A549 (cell line): ENCODE data around the gene HDAC7. TPM values are rescaled to one million over a fixed set of nuclear protein-coding genes. Genes with fewer than 3 reads are reported as not detected.
A peak's percentile ranks its signal among the peaks of the same experiment; 100 is the strongest.

Source experiments
- ATAC-seq, 2 experiments: fragments of 200-7000 bp in 1 of 2; fragments of >200 bp in 1 of 2; cut with Nextera tagmentation in 1 of 2; cut with Tn5 transposase in 1 of 2; 3 replicates each; pipeline versions ENCODE4 v1.8.0 to v1.9.1; 2018 to 2020; ENCODE audit warnings: mild to moderate bottlenecking in 1 of 2, moderate library complexity in 1 of 2
- CTCF ChIA-PET: fragments of 300-600 bp; sonication (Branson Sonifier 250); formaldehyde crosslinking; extraction: SDS; loops from one replicate; lab custom pipeline; 2021; ENCODE audit warnings: antibody characterized with exemption, inconsistent platforms; lab: Yijun Ruan, JAX
- POLR2A ChIA-PET: fragments of 350-600 bp; formaldehyde crosslinking; extraction: SDS; loops from one replicate; lab custom pipeline; 2021; ENCODE audit warnings: antibody characterized with exemption, inconsistent platforms; lab: Yijun Ruan, JAX
- DNase-seq, 2 experiments: peaks; one replicate each; pipeline versions ENCODE4 v3.0.0 to v3.0.0-alpha.2; 2011 to 2016; ENCODE audit warnings: low read depth in 1 of 2, low spot score in 1 of 2
- FAIRE-seq: peaks from 2 replicates; lab custom pipeline; 2011; peaks lifted over from hg19 to GRCh38; lab: Jason Lieb, UNC
- H3K27ac ChIP-seq, 2 experiments: fragments of >200 bp; sonication (Bioruptor Twin); formaldehyde crosslinking; 3 replicates each; pipeline ENCODE4 v1.5.1; 2016 to 2017
- H3K4me1 ChIP-seq: fragments of >200 bp; sonication (Bioruptor Twin); formaldehyde crosslinking; 3 replicates; pipeline ENCODE4 v1.6.1; 2016
- H3K4me2 ChIP-seq: fragments of >200 bp; sonication (Bioruptor Twin); formaldehyde crosslinking; 3 replicates; pipeline ENCODE4 v1.6.1; 2016
- H3K4me3 ChIP-seq: fragments of >200 bp; sonication (Bioruptor Twin); formaldehyde crosslinking; 3 replicates; pipeline ENCODE4 v1.5.1; 2016
- H3K9me3 ChIP-seq: fragments of >200 bp; sonication (Bioruptor Twin); formaldehyde crosslinking; 3 replicates; pipeline ENCODE4 v1.6.1; 2016
- CEBPB ChIP-seq, 2 experiments: fragments of >200 bp in 1 of 2; sonication (Bioruptor Twin) in 1 of 2; formaldehyde crosslinking in 1 of 2; IDR thresholded peaks; 2 replicates each; pipeline ENCODE4 v1.6.1; 2012 to 2016
- CHD2 ChIP-seq: fragments of 150-350 bp; IDR thresholded peaks from 2 replicates; pipeline ENCODE4 v1.6.1; 2014; ENCODE audit warnings: low read length; ENCODE audit not compliant: partially characterized antibody
- EHF ChIP-seq: fragments of 250-450 bp; sonication (Bioruptor Pico); IDR thresholded peaks from 2 replicates; pipeline ENCODE4 v1.5.0; 2020; ENCODE audit warnings: mild to moderate bottlenecking
- EHMT2 ChIP-seq: fragments of 200-600 bp; sonication (generic); IDR thresholded peaks from 2 replicates; pipeline ENCODE4 v1.6.1; 2016; ENCODE audit warnings: antibody characterized with exemption, low read depth, mild to moderate bottlenecking, moderate library complexity
- HDAC2 ChIP-seq: fragments of 200-600 bp; sonication (generic); IDR thresholded peaks from 2 replicates; pipeline ENCODE4 v1.6.1; 2016
- HMGXB4 ChIP-seq: fragments of 250-450 bp; sonication (Bioruptor Pico); IDR thresholded peaks from 2 replicates; pipeline ENCODE4 v1.5.0; 2021; ENCODE audit warnings: mild to moderate bottlenecking, moderate library complexity, borderline replicate concordance
- HOXB13 ChIP-seq: fragments of 250-450 bp; sonication (Bioruptor Pico); IDR thresholded peaks from 2 replicates; pipeline ENCODE4 v1.5.0; 2020; ENCODE audit warnings: low read depth, mild to moderate bottlenecking, moderate library complexity
- HOXB5 ChIP-seq: fragments of 250-450 bp; sonication (Bioruptor Pico); IDR thresholded peaks from 2 replicates; pipeline ENCODE4 v1.5.0; 2020; ENCODE audit warnings: mild to moderate bottlenecking, moderate library complexity
- JUNB ChIP-seq: fragments of >200 bp; sonication (Bioruptor Twin); formaldehyde crosslinking; IDR thresholded peaks from 2 replicates; pipeline ENCODE4 v1.6.1; 2016
- MYC ChIP-seq: IDR thresholded peaks from 2 replicates; pipeline ENCODE4 v1.6.1; 2012; ENCODE audit warnings: mild to moderate bottlenecking, inconsistent platforms, low read length, improper control_type of control experiment, borderline replicate concordance
- NFE2L2 ChIP-seq: fragments of 150-350 bp; conservative IDR thresholded peaks from 2 replicates; pipeline ENCODE4 v1.6.1; 2014; ENCODE audit warnings: low read length
- PBX3 ChIP-seq: IDR thresholded peaks from 2 replicates; pipeline ENCODE4 v1.6.1; 2012
- PHF8 ChIP-seq: fragments of 200-600 bp; sonication (generic); IDR thresholded peaks from 2 replicates; pipeline ENCODE4 v1.6.1; 2016; ENCODE audit warnings: low read depth, mild to moderate bottlenecking, antibody characterized with exemption, moderate library complexity, borderline replicate concordance
- POLR2A ChIP-seq: IDR thresholded peaks from 2 replicates; pipeline ENCODE4 v1.6.1; 2012; ENCODE audit warnings: mild to moderate bottlenecking, low read length
- RAD21 ChIP-seq, 2 experiments: fragments of >200 bp in 1 of 2; sonication (Bioruptor Twin) in 1 of 2; formaldehyde crosslinking in 1 of 2; IDR thresholded peaks in 1 of 2; conservative IDR thresholded peaks in 1 of 2; 2 replicates in 1 of 2; 3 replicates in 1 of 2; pipeline ENCODE4 v1.6.1; 2012 to 2018; ENCODE audit warnings: inconsistent platforms in 1 of 2
- RCOR1 ChIP-seq: fragments of 150-350 bp; IDR thresholded peaks from 2 replicates; pipeline ENCODE4 v1.6.1; 2014; ENCODE audit warnings: antibody characterized with exemption, low read length, low read depth
- RNF2 ChIP-seq: fragments of 200-600 bp; sonication (generic); IDR thresholded peaks from 2 replicates; pipeline ENCODE4 v1.6.1; 2016; ENCODE audit warnings: low read depth, mild to moderate bottlenecking, antibody characterized with exemption, moderate library complexity, borderline replicate concordance
- USF2 ChIP-seq: fragments of 450-650 bp; IDR thresholded peaks from 2 replicates; pipeline ENCODE4 v1.6.1; 2014; ENCODE audit warnings: antibody characterized with exemption
- WGBS: methylation state at CpG from one replicate; pipeline ENCODE4 v1.1.6; 2017; ENCODE audit errors: missing lambda C conversion rate; 5-methylcytosine and 5-hydroxymethylcytosine counted together
- polyA plus RNA-seq, 4 experiments: library from polyadenylated mRNA; depleted of rRNA in 3 of 4; stranded (reverse); fragments of >200 nt; fragmentation: RNase III in 1 of 4; extraction: RNeasy Plus Mini Kit Qiagen cat#74134 plus additional on column Dnase treatment in 1 of 4; gene quantifications; 2 replicates in 3 of 4; 3 replicates in 1 of 4; pipeline ENCODE4 v1.2.3, GENCODE V29; 2011 to 2017

The HDAC7 gene
- polyA plus RNA-seq, 2 of the 4 experiments (the other 2 are of a cell fraction): 17.2 to 36.0 TPM

GRCh38 chr12:47804171-47804570, 15.5 kb downstream of the HDAC7 start:
- Histone ChIP-seq H3K9me3 (no peaks in the 10 kb centered on the region), H3K27ac (no peak overlapping the region), H3K4me1 (peaks cover 25% of the 10 kb centered on the region), H3K4me3 (no peak overlapping the region), H3K4me2 (no peak overlapping the region)
- no peak for TF ChIP-seq CHD2
- TF ChIP-seq HOXB5 (CRISPR knock-in tag): no peak
- no peak for TF ChIP-seq HOXB13 (CRISPR knock-in tag)
- TF ChIP-seq EHF (CRISPR knock-in tag): no peak
- TF ChIP-seq PHF8: no peak
- no peak for TF ChIP-seq RCOR1
- no peak for TF ChIP-seq RNF2
- TF ChIP-seq HDAC2: no peak
- TF ChIP-seq NFE2L2: no peak
- no peak for TF ChIP-seq CEBPB (IDR thresholded peaks at IDR 0.05)
- FAIRE-seq (no peak), ATAC-seq (no peak), DNase-seq (no peak)
- ChIA-PET CTCF (interaction anchor here (0.9 to 59.0 kb wide), 5 partner anchors 10 to 36 kb away, joined by 3 to 1532 read pairs (median 6); no protein-coding TSS in a partner anchor), POLR2A (no interaction called here)
- WGBS: 92% methylated on average over 8 of the region's 8 CpGs

- 92% methylated on average over 12 of the region's 12 CpGs for WGBS
- FAIRE-seq: no peak
- no peak overlapping the region for H3K4me3 ChIP-seq
- POLR2A ChIA-PET: no interaction called here
- no peak overlapping the region; a peak in 1 of 6 replicates for H3K27ac ChIP-seq
- TF ChIP-seq EHMT2: no peak
- TF ChIP-seq RAD21 (conservative IDR thresholded peaks at IDR 0.05 in 1 of 2, IDR thresholded peaks at IDR 0.05 in 1 of 2): no peak
- TF ChIP-seq PBX3: no peak
- no peak for TF ChIP-seq MYC
- TF ChIP-seq JUNB: no peak
- TF ChIP-seq HOXB5 (CRISPR knock-in tag): no peak
- TF ChIP-seq HMGXB4 (CRISPR knock-in tag): no peak
- TF ChIP-seq, all 56 proteins: peak for 0
- Histone ChIP-seq H3K9me3 (no peaks in the 10 kb centered on the region), H3K4me2 (no peak overlapping the region), H3K4me1 (peaks cover 17% of the 10 kb centered on the region)
- ATAC-seq: no peak
- CTCF ChIA-PET: interaction anchor here (1.9 to 59.0 kb wide), 3 partner anchors 9 to 36 kb away, joined by 5 to 1532 read pairs (median 6); no protein-coding TSS in a partner anchor
- DNase-seq: no peak
Observed at GRCh38 chr12:47803191-47803875, 16.4 kb downstream of the HDAC7 start.

- Histone ChIP-seq H3K9me3 (no peaks in the 10 kb centered on the region), H3K27ac (peak overlapping the region in 1 of 2 experiments; percentile 30; a peak in 1 of 6 replicates), H3K4me2 (no peak overlapping the region), H3K4me3 (no peak overlapping the region), H3K4me1 (peaks cover 12% of the 10 kb centered on the region; the same call in 2 of the 3 replicates)
- ATAC-seq (peak in 1 of 2 experiments; percentile 25; a peak in 3 of 6 replicates), DNase-seq (no peak), FAIRE-seq (no peak)
- ChIA-PET POLR2A (interaction anchor here (1.0 kb wide), 2 partner anchors 15 to 33 kb away, joined by 3 read pairs; no protein-coding TSS in a partner anchor), CTCF (interaction anchor here (0.7 to 59.0 kb wide), 10 partner anchors 9 to 87 kb away, joined by 3 to 1532 read pairs (median 6); no protein-coding TSS in a partner anchor)
- no peak for TF ChIP-seq JUNB
- TF ChIP-seq PBX3: no peak
- TF ChIP-seq POLR2A: no peak
- TF ChIP-seq NFE2L2: no peak
- TF ChIP-seq USF2: no peak
- 76% methylated on average over 3 of the region's 5 CpGs for WGBS
Observed at GRCh38 chr12:47802312-47802711, 17.4 kb downstream of the HDAC7 start.
